Activated naive CD8-positive, alpha-beta T cell (primary cell): Measurements from ENCODE around the gene IFT43.

Experiments
- H3K27ac Mint-ChIP-seq: one replicate; pipeline ENCODE4 v1.8.0; 2021; ENCODE audit warnings: mixed read lengths
- H3K27me3 Mint-ChIP-seq: one replicate; pipeline ENCODE4 v1.8.0; 2021; ENCODE audit warnings: mixed read lengths
- H3K36me3 Mint-ChIP-seq: one replicate; pipeline ENCODE4 v1.8.0; 2021; ENCODE audit warnings: mixed read lengths
- H3K4me1 Mint-ChIP-seq: one replicate; pipeline ENCODE4 v1.8.0; 2021; ENCODE audit warnings: low read depth, mixed read lengths
- H3K4me3 Mint-ChIP-seq: one replicate; pipeline ENCODE4 v1.8.0; 2021; ENCODE audit warnings: mild to moderate bottlenecking, mixed read lengths
- H3K9me3 Mint-ChIP-seq: one replicate; pipeline ENCODE4 v1.8.0; 2021; ENCODE audit warnings: low read depth, mixed read lengths

IFT43 gene

GRCh38 chr14:76019676-76020075 lies 34.1 kb downstream of the IFT43 start:
- H3K9me3 Mint-ChIP-seq, result peaks cover 32% of the 10 kb centered on the region
- H3K27me3 Mint-ChIP-seq, result no peaks in the 10 kb centered on the region
- peaks cover 63% of the 10 kb centered on the region for H3K36me3 Mint-ChIP-seq
- H3K4me3 Mint-ChIP-seq, result no peak overlapping the region
- no peaks in the 10 kb centered on the region for H3K4me1 Mint-ChIP-seq
- no peak overlapping the region for H3K27ac Mint-ChIP-seq

GRCh38 chr14:76022991-76023390 lies 37.4 kb downstream of the IFT43 start:
- Mint-ChIP-seq H3K9me3 (peaks cover 22% of the 10 kb centered on the region), H3K27ac (no peak overlapping the region), H3K36me3 (peaks cover 38% of the 10 kb centered on the region), H3K4me3 (no peak overlapping the region), H3K4me1 (no peaks in the 10 kb centered on the region), H3K27me3 (no peaks in the 10 kb centered on the region)

- no peaks in the 10 kb centered on the region for H3K4me1 Mint-ChIP-seq
- H3K36me3 Mint-ChIP-seq, result peaks cover 37% of the 10 kb centered on the region
- H3K9me3 Mint-ChIP-seq, result peaks cover 16% of the 10 kb centered on the region
- H3K27ac Mint-ChIP-seq, result no peak overlapping the region
- no peaks in the 10 kb centered on the region for H3K27me3 Mint-ChIP-seq
- no peak overlapping the region for H3K4me3 Mint-ChIP-seq
Measured at GRCh38 chr14:76023757-76024156, 38.2 kb downstream of the IFT43 start.

GRCh38 chr14:76024211-76024907 lies 38.8 kb downstream of the IFT43 start:
- H3K9me3 Mint-ChIP-seq, result peaks cover 10% of the 10 kb centered on the region
- H3K4me3 Mint-ChIP-seq, result no peak overlapping the region
- H3K27ac Mint-ChIP-seq, result no peak overlapping the region
- H3K36me3 Mint-ChIP-seq, result peaks cover 34% of the 10 kb centered on the region
- no peaks in the 10 kb centered on the region for H3K27me3 Mint-ChIP-seq
- no peaks in the 10 kb centered on the region for H3K4me1 Mint-ChIP-seq

- Mint-ChIP-seq H3K27ac (no peak overlapping the region), H3K27me3 (no peaks in the 10 kb centered on the region), H3K36me3 (peaks cover 12% of the 10 kb centered on the region), H3K4me3 (no peak overlapping the region), H3K9me3 (no peaks in the 10 kb centered on the region), H3K4me1 (no peaks in the 10 kb centered on the region)
Measured at GRCh38 chr14:76034566-76034965, 49.0 kb downstream of the IFT43 start.

- no peaks in the 10 kb centered on the region for H3K27me3 Mint-ChIP-seq
- H3K4me1 Mint-ChIP-seq, result no peaks in the 10 kb centered on the region
- no peak overlapping the region for H3K27ac Mint-ChIP-seq
- peaks cover 8% of the 10 kb centered on the region for H3K36me3 Mint-ChIP-seq
- no peaks in the 10 kb centered on the region for H3K9me3 Mint-ChIP-seq
- no peak overlapping the region for H3K4me3 Mint-ChIP-seq
Measured at GRCh38 chr14:76040704-76041103, 55.1 kb downstream of the IFT43 start.

- Mint-ChIP-seq H3K9me3 (no peaks in the 10 kb centered on the region), H3K27me3 (no peaks in the 10 kb centered on the region), H3K4me1 (no peaks in the 10 kb centered on the region), H3K4me3 (no peak overlapping the region), H3K27ac (no peak overlapping the region), H3K36me3 (peaks cover 2% of the 10 kb centered on the region)
Measured at GRCh38 chr14:76045773-76046172, 60.2 kb downstream of the IFT43 start.

GRCh38 chr14:76050250-76050649 lies 64.7 kb downstream of the IFT43 start:
- Mint-ChIP-seq H3K4me1 (no peaks in the 10 kb centered on the region), H3K4me3 (no peak overlapping the region), H3K27ac (no peak overlapping the region), H3K27me3 (no peaks in the 10 kb centered on the region), H3K36me3 (no peaks in the 10 kb centered on the region), H3K9me3 (no peaks in the 10 kb centered on the region)

GRCh38 chr14:76050797-76051392 lies 65.3 kb downstream of the IFT43 start:
- Mint-ChIP-seq H3K9me3 (no peaks in the 10 kb centered on the region), H3K4me3 (no peak overlapping the region), H3K27ac (no peak overlapping the region), H3K36me3 (no peaks in the 10 kb centered on the region), H3K27me3 (no peaks in the 10 kb centered on the region), H3K4me1 (no peaks in the 10 kb centered on the region)

GRCh38 chr14:76051717-76052465 lies 66.3 kb downstream of the IFT43 start:
- H3K4me1 Mint-ChIP-seq, result no peaks in the 10 kb centered on the region
- H3K27ac Mint-ChIP-seq, result no peak overlapping the region

GRCh38 chr14:76053572-76054355 lies 68.2 kb downstream of the IFT43 start:
- H3K4me3 Mint-ChIP-seq, result no peak overlapping the region
- H3K27ac Mint-ChIP-seq, result no peak overlapping the region
- H3K4me1 Mint-ChIP-seq, result no peaks in the 10 kb centered on the region
- no peaks in the 10 kb centered on the region for H3K9me3 Mint-ChIP-seq
- no peaks in the 10 kb centered on the region for H3K27me3 Mint-ChIP-seq
- no peaks in the 10 kb centered on the region for H3K36me3 Mint-ChIP-seq

More at GRCh38 chr14:76051717-76052465, 66.3 kb downstream of the IFT43 start:
- Mint-ChIP-seq H3K9me3 (no peaks in the 10 kb centered on the region), H3K36me3 (no peaks in the 10 kb centered on the region), H3K27me3 (no peaks in the 10 kb centered on the region), H3K4me3 (no peak overlapping the region)

GRCh38 chr14:76055330-76055729 lies 69.8 kb downstream of the IFT43 start:
- H3K27me3 Mint-ChIP-seq, result no peaks in the 10 kb centered on the region
- H3K36me3 Mint-ChIP-seq, result peaks cover 6% of the 10 kb centered on the region
- no peak overlapping the region for H3K4me3 Mint-ChIP-seq
- H3K27ac Mint-ChIP-seq, result no peak overlapping the region
- H3K9me3 Mint-ChIP-seq, result no peaks in the 10 kb centered on the region
- no peaks in the 10 kb centered on the region for H3K4me1 Mint-ChIP-seq

GRCh38 chr14:76056128-76056527 lies 70.6 kb downstream of the IFT43 start:
- H3K27me3 Mint-ChIP-seq, result no peaks in the 10 kb centered on the region
- no peak overlapping the region for H3K27ac Mint-ChIP-seq
- no peaks in the 10 kb centered on the region for H3K9me3 Mint-ChIP-seq
- H3K36me3 Mint-ChIP-seq, result peaks cover 8% of the 10 kb centered on the region
- no peaks in the 10 kb centered on the region for H3K4me1 Mint-ChIP-seq
- no peak overlapping the region for H3K4me3 Mint-ChIP-seq

GRCh38 chr14:76057914-76058313 lies 72.4 kb downstream of the IFT43 start:
- no peak overlapping the region for H3K27ac Mint-ChIP-seq

GRCh38 chr14:76063327-76063726 lies 77.8 kb downstream of the IFT43 start:
- H3K4me3 Mint-ChIP-seq, result no peak overlapping the region
- H3K9me3 Mint-ChIP-seq, result peaks cover 5% of the 10 kb centered on the region
- no peak overlapping the region for H3K27ac Mint-ChIP-seq
- H3K27me3 Mint-ChIP-seq, result no peaks in the 10 kb centered on the region
- H3K36me3 Mint-ChIP-seq, result peaks cover 44% of the 10 kb centered on the region
- no peaks in the 10 kb centered on the region for H3K4me1 Mint-ChIP-seq

More at GRCh38 chr14:76057914-76058313, 72.4 kb downstream of the IFT43 start:
- Mint-ChIP-seq H3K4me3 (no peak overlapping the region), H3K9me3 (no peaks in the 10 kb centered on the region), H3K36me3 (peaks cover 14% of the 10 kb centered on the region), H3K27me3 (no peaks in the 10 kb centered on the region), H3K4me1 (no peaks in the 10 kb centered on the region)
